Stromal cell of bone marrow (primary cell): ENCODE results near the gene ACP5.

Source experiments
- DNase-seq: peaks from one replicate; pipeline ENCODE4 v3.0.0-alpha.2; 2012; ENCODE audit warnings: low read depth

The ACP5 gene

DNA sequence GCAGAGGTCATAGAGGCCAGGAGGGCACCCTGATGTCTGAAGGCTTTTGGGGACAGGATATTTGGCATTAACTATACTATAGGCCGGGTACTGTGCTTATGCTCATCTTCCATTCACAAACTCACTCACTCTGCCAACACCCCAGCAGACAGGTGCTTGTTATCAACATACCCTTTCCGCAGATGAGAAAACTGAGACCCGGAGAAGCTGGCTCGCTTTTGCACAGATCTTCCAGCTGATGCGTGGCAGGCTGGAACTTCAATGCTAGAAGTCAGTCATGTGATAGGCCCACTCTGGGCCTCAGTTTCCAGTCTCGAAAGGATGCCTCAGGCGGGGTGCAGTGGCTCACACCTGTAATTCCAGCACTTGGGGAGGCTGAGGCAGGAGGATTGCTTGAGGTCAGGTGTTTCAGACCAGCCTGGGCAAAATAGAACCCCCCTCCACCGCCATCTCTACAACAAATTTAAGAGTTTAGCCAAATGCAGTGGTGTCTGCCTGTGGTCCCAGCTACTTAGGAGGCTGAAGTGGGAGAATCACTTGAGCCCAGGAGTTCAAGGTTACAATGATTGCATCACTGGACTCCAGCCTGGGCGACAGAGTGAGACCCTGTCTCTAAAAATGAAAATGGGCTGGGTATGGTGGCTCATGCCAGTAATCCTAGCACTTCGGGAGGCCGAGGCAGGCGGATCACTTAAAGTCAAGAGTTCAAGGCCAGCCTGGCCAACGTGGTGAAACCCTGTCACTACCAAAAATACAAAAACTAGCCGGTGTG is 29.3 kb downstream of the ACP5 start:
- DNase-seq: no peak

DNA sequence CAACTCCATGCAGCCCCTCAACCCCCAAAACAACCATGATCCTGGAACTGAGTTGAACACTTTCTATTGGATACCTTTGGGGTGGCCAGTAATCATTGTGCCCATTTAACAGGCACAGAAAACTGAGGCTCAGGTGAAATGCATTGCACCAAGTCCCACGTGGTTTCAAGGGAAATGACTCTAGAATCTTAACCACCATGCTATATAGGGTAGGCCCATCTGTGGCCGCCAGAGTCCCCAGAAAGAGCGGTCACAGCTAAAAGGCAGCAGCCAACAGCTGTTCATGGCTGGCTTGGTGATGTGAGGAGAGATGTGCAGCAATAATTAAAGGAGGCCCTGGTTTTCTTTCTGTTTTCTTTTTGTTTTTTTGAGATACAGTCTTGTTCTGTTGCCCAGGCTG is 36.2 kb downstream of the ACP5 start:
- no peak for DNase-seq

DNA sequence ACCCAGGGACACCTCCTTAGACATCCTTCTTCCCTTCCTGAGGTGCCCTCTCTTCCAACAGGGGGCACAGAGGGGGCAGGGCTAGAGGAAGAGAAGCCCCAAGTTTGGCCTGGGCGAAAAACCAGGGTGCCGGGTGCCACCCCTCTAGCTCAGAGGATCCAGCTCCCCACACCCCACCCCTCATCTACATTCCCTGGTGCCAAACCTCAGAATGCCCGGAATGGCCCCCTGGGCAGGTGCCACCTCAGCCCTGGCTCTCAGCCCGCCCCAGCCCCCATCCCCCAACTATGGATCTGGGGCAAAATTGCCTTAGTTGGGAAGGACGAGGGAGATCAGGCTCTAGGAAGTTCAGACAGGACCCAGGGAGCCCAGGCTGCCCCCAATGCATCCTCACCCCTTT is 36.8 kb downstream of the ACP5 start:
- DNase-seq: no peak

DNA sequence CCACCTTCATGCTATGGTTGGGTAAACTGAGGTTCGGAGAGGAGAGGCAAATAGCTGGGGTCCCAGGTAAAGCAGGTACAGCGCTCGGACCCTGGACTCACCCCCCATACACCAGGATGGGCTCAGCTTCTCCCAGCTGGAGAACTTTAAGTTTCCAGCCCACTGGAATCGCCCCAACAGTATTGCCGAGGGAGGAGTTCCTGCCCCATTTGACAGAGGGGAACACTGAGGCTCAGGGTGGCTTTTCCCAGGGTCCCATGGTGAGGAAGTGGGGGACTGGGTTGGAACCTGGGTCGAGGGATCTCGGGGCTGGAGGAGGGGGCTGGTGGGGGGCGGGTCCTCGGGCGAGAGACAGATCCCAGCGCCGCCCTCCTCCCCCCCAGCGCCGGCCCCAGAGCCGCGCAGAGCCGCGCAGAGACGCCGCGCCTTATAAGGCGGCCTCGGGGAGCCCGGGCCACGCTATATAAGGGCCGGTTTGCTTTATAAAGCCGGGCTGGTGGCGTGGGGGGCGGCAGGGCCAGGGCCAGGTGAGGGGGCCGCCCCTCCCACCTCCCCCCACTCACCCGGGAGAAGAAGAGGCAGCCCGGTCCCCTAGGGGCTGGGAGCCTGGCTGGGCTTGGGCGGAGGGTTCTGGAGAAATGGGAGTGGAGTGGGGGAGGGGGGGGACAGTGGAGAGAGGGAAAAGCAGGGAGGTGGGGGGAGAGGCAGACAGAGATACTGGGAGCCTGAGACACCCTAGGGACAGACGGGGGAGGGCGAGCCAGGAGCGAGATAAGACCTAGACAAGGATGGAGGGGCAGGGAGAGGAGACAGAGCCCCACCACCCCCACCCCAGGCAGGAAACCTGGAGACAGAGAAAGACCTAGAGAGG is 37.7 kb downstream of the ACP5 start:
- no peak for DNase-seq

DNA sequence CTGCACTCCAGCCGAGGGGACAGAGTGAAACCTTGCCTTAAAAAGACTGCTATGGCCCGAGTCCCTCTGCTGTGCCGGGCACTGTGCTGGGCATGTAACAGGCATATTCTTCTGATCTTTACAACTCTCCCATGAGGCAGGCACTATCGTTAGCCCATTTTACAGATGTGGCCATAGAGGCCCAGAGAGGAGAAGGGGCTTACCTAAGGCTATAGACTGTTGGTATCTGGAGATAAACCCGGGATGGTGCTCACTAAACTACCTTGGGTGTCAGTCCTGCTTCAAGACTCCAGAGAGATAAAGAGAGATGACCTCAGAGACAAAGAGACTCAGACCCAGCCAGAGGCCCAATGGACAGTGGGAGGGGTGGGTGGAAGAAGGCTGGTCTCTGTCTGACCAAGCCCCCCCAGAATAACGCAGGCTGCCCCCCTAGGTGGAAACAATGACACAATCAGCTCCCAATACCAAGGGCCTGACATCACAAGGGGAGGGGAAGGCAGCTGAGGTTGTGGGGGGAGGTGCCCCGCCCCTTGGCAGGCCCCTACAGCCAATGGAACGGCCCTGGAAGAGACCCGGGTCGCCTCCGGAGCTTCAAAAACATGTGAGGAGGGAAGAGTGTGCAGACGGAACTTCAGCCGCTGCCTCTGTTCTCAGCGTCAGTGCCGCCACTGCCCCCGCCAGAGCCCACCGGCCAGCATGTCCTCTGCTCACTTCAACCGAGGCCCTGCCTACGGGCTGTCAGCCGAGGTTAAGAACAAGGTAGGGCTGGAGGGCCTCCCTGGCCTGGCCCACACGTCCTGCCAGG is 39.0 kb downstream of the ACP5 start, which contains the start of gene CNN1:
CNN1 (plus strand) TSS at position 620 of the 805 bp plus-strand sequence; CDS start at position 697, 77 bp downstream.
- DNase-seq: peak; percentile 36

DNA sequence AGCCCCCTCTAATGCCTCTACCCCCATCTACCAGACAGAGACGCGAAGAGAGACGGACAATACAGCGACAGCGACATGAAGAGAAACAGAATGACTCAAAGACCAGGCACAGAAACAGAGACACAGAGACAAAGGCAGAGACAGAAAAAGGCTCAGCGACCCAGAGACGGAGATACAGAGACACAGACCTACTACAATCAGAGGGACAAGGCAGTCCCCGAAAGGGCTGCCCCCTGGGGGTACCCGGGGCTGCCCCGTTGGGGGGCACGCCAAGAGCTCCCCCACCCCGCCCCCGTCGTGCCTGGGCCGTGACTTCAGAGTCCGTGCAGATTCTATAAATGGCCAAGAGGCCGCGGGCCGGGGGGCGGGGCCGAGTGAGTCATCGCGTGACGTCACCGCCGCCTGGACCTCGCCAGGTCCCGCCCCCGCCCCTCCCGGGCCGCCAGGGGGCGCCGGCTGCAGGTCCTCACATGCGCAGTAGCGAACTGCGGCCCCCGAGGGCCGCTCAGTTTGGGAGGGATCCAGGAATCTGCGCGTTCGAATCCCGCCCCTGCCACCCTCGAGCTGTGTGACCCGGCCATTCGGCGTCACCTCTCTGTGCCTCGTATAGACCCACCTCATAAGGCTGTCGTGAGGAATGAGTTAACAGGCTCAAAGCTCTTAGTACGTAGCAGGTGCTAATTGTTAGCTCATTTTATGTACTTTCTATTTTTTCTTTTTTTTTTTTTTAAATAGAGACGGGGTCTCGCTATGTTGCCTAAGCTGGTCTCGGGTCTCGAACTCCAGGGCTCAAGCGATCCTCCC is 41.5 kb downstream of the ACP5 start:
- DNase-seq: peak; percentile 62

DNA sequence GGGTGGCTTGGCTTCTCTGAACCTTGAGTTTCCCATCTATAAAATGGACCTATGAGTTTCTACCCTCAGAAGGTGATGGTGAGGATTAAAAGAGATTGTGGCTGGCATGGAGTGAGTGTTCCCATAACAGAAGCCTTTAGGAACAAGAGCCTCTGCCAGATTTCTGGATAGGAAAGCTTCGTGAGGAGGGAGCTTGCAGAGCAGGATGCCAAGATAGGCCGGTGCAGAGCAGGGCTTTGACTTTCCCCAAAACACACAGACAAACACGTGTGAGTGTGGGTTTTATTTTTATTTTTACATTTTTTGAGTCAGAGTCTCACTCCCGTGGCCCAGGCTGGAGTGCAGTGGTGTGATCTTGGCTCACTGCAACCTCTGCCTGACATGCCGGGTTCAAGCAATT is 42.5 kb downstream of the ACP5 start:
- no peak for DNase-seq

DNA sequence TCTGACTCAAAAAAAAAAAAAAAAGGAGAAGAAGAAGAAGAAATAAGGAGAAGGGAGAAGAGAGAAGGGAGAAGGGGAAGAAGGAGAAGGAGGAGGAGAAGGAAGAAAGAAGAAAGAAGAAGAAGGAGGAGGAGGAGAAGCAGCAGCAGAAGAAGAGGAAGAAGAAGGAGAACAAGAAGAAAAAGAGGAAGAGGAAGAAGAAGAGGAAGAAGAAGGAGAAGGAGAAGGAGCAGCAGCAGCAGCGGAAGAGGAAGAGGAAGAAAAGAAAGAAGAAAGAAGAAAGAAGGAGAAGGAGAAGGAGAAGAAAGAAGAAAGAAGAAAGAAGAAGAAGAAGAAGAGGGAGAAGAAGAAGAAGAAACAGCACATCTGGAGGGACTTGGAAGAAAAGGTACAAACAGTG is 42.9 kb downstream of the ACP5 start:
- DNase-seq: no peak

DNA sequence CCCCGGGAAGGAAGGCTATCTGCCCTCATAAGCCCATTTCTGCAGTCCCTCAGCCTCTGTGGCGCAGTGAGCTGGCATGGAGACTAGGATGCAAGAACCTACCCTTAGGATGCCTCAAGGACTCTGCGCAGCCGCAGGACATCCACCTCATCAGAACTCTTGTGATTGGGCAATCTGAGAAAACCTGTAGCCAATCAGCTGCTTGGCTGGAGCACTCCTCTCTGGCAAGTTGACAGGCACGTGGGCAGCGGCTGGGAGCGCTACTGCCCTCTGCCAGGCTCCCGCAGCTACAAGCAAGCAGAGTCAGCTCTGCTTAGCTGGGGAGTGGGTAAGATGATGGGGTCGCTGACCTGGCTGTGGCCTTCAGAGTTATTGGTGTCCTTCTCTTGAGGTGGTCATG is 47.0 kb downstream of the ACP5 start:
- DNase-seq: peak; percentile 31

DNA sequence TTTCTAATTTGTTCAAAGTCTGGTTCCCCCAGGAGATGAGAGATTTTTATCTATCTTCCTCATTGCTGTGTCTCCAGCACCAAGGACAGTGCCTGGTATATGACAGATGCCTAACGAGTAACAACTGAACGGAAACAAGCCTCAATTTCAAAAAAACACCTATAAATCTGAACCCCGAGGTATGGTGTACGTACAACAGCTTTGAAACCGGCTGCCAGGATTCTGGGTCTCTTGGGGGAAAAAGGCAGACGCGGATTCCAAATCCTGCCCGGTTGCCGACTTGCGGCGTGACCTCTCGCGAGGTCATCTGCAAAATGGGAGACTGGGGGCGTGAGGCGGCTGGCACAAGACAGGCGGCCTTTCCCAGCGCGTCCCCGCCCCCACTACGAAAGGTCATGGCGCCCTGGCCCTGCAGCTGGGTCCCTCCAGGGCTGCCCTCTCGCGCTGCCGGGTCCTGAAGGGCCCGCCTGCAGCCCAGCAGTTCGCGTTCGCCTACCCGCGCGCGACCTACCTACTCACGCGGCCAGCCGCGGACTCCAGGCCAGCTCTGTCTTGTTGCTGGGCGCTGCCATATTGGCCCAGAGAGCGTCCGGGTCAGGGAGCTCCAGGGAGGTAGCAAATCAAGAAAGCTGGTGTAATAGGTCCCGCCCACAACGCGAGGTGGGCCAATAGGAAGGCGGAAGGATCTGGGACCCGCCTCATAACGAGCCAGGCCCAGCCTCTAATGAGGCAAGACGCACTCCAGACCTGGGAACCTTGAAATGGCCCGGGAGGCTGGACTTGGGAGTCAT is 48.7 kb downstream of the ACP5 start, which contains the start of gene ECSIT:
ECSIT (minus strand) TSS at position 584 of the 791 bp plus-strand sequence. CDS start 9,964 bp downstream, outside the sequence.
- DNase-seq: peak; percentile 99
